HCT116 (cell line): Measurements from ENCODE around the gene PRPF6. TPM values are rescaled to one million over a fixed set of nuclear protein-coding genes. Genes with fewer than 3 reads are reported as not detected.

ENCODE experiments used
- ATAC-seq: fragments of 200-7000 bp; cut with Tn5 transposase; 2 replicates; pipeline ENCODE4 v1.9.1; 2020; ENCODE audit warnings: mild to moderate bottlenecking, moderate library complexity
- BruUV-seq: library from RNA; stranded (reverse); fragments of 400-500 nt; replicated peaks from 2 replicates; lab custom pipeline; 2021; lab: Mats Ljungman, UMichigan
- CTCF ChIA-PET: fragments of 300-600 bp; sonication (Branson Sonifier 250); formaldehyde crosslinking; loops from one replicate; lab custom pipeline; 2021; ENCODE audit warnings: antibody characterized with exemption; lab: Charles Lee
- POLR2A ChIA-PET: fragments of 300-600, 350-600 bp; sonication (Branson Sonifier 250); formaldehyde crosslinking; loops from one replicate; lab custom pipeline; 2021; ENCODE audit warnings: antibody characterized with exemption; lab: Charles Lee
- RAD21 ChIA-PET, 2 experiments: fragments of 300-600 bp; sonication (Branson Sonifier 250); formaldehyde crosslinking; loops; one replicate each; lab custom pipeline; 2023; ENCODE audit warnings: low total read pairs in 2 of 2; ENCODE audit not compliant: uncharacterized antibody in 2 of 2, unreplicated experiment in 2 of 2, low non-redundant PET in 1 of 2; lab: Charles Lee
- DNase-seq: peaks from one replicate; pipeline ENCODE4 v3.0.0-alpha.2; 2010; ENCODE audit warnings: low read depth, low spot score
- H2AFZ ChIP-seq: fragments of 200-600 bp; shearing (Covaris generic), sonication (generic); 2 replicates; pipeline ENCODE4 v1.6.1; 2017; ENCODE audit warnings: low read depth, mixed run types, mixed read lengths, antibody characterized with exemption, low read length; ENCODE audit not compliant: poor library complexity, severe bottlenecking
- H3K27ac ChIP-seq: 2 replicates; pipeline ENCODE4 v1.5.1; 2012; ENCODE audit warnings: low read depth, low read length
- H3K27me3 ChIP-seq: fragments of 200-600 bp; sonication (generic); 2 replicates; pipeline ENCODE4 v1.6.1; 2016; ENCODE audit warnings: mixed run types, low read length, mixed read lengths; ENCODE audit not compliant: insufficient read depth
- H3K36me3 ChIP-seq, 2 experiments: fragments of 200-500 bp in 1 of 2; fragments of 200-600 bp in 1 of 2; sonication (Bioruptor generic) in 1 of 2; sonication (generic) in 1 of 2; 2 replicates each; pipeline versions ENCODE4 v1.5.1 to v1.6.1; 2014 to 2016; ENCODE audit warnings: low read length in 2 of 2, inconsistent platforms in 1 of 2, mixed read lengths in 1 of 2, mixed run types in 1 of 2; ENCODE audit not compliant: insufficient read depth in 2 of 2, control insufficient read depth in 1 of 2
- H3K4me1 ChIP-seq, 2 experiments: fragments of 200-600 bp in 1 of 2; sonication (generic) in 1 of 2; 2 replicates each; pipeline versions ENCODE4 v1.5.1 to v1.6.1; 2012 to 2017; ENCODE audit warnings: low read length in 2 of 2, inconsistent platforms in 1 of 2, mild to moderate bottlenecking in 1 of 2, mixed read lengths in 1 of 2, mixed run types in 1 of 2, moderate library complexity in 1 of 2; ENCODE audit not compliant: insufficient read depth in 2 of 2, control insufficient read depth in 1 of 2
- H3K4me2 ChIP-seq: fragments of 200-600 bp; sonication (generic); 2 replicates; pipeline ENCODE4 v1.6.1; 2017; ENCODE audit warnings: mixed run types, low read length, mixed read lengths
- H3K4me3 ChIP-seq, 2 experiments: fragments of 200-600 bp in 1 of 2; sonication (generic) in 1 of 2; replicated peaks in 1 of 2; 2 replicates each; pipeline ENCODE4 v1.5.1; 2011 to 2016; ENCODE audit warnings: low read length in 2 of 2, control low read depth in 1 of 2, low read depth in 1 of 2, mild to moderate bottlenecking in 1 of 2, mixed read lengths in 1 of 2, mixed run types in 1 of 2
- H3K79me2 ChIP-seq: fragments of 200-600 bp; sonication (generic); 2 replicates; pipeline ENCODE4 v1.6.1; 2017; ENCODE audit warnings: mild to moderate bottlenecking, mixed run types, low read length, moderate library complexity, mixed read lengths; ENCODE audit not compliant: insufficient read depth
- H3K9ac ChIP-seq: fragments of 200-600 bp; sonication (generic); 2 replicates; pipeline ENCODE4 v1.6.1; 2016; ENCODE audit warnings: low read length, mixed read lengths
- H3K9me2 ChIP-seq: fragments of 200-600 bp; sonication (generic), shearing (Covaris generic); 2 replicates; pipeline ENCODE4 v1.6.1; 2017; ENCODE audit warnings: mixed run types, mild to moderate bottlenecking, moderate library complexity; ENCODE audit not compliant: insufficient read depth
- H3K9me3 ChIP-seq, 2 experiments: fragments of 200-500 bp in 1 of 2; fragments of 200-600 bp in 1 of 2; sonication (Bioruptor generic) in 1 of 2; sonication (generic) in 1 of 2; 2 replicates each; pipeline ENCODE4 v1.6.1; 2014 to 2017; ENCODE audit warnings: low read length in 2 of 2, mixed read lengths in 2 of 2, inconsistent platforms in 1 of 2, low read depth in 1 of 2, mild to moderate bottlenecking in 1 of 2, mixed run types in 1 of 2, moderate library complexity in 1 of 2; ENCODE audit not compliant: control insufficient read depth in 1 of 2, insufficient read depth in 1 of 2
- H4K20me1 ChIP-seq: fragments of 200-600 bp; sonication (generic), shearing (Covaris generic); 2 replicates; pipeline ENCODE4 v1.6.1; 2017; ENCODE audit warnings: mixed run types, mild to moderate bottlenecking, moderate library complexity; ENCODE audit not compliant: insufficient read depth
- CBX3 ChIP-seq: IDR thresholded peaks from 2 replicates; pipeline ENCODE4 v1.6.1; 2012; ENCODE audit warnings: low read depth
- EGR1 ChIP-seq: IDR thresholded peaks from 2 replicates; pipeline ENCODE4 v1.6.1; 2012; ENCODE audit warnings: low read depth
- ELF1 ChIP-seq: IDR thresholded peaks from 2 replicates; pipeline ENCODE4 v1.6.1; 2012; ENCODE audit warnings: low read depth, borderline replicate concordance
- EZH2 ChIP-seq: fragments of 200-600 bp; sonication (generic); IDR thresholded peaks from 2 replicates; pipeline ENCODE4 v1.6.1; 2017; ENCODE audit warnings: antibody characterized with exemption, mixed run types
- EZH2phosphoT487 ChIP-seq: fragments of 200-600 bp; IDR thresholded peaks from 2 replicates; pipeline ENCODE4 v1.6.1; 2018; ENCODE audit warnings: antibody characterized with exemption, borderline replicate concordance
- RAD21 ChIP-seq: IDR thresholded peaks from 2 replicates; pipeline ENCODE4 v1.6.1; 2012; ENCODE audit warnings: low read depth, mild to moderate bottlenecking
- SIN3A ChIP-seq: IDR thresholded peaks from 2 replicates; pipeline ENCODE4 v1.6.1; 2012; ENCODE audit warnings: low read depth
- ZNF274 ChIP-seq: fragments of 200-500 bp; sonication (Bioruptor generic); IDR thresholded peaks from 2 replicates; pipeline ENCODE4 v1.6.1; 2014; ENCODE audit warnings: mild to moderate bottlenecking, low read depth, low read length, inconsistent platforms
- intact Hi-C: fragments of 100-400 bp; cut with micrococcal nuclease; formaldehyde crosslinking; loops from 2 replicates; pipeline ENCODE4 v1.10.0; 2022
- total RNA-seq: library from RNA; stranded (reverse); gene quantifications from one replicate; pipeline ENCODE4 v1.2.1, GENCODE V29; 2021; ENCODE audit not compliant: unreplicated experiment
- TF ChIP-seq, protein P1 (sequence below): IDR thresholded peaks from 2 replicates; pipeline ENCODE4 v1.6.1; 2011; ENCODE audit warnings: mild to moderate bottlenecking, low read length, moderate library complexity; ENCODE audit not compliant: insufficient replicate concordance; ENCODE audit errors: extremely low read depth

PRPF6 gene
- total RNA-seq, 1 experiment from 2014 or later = 74.9 TPM

DNA sequence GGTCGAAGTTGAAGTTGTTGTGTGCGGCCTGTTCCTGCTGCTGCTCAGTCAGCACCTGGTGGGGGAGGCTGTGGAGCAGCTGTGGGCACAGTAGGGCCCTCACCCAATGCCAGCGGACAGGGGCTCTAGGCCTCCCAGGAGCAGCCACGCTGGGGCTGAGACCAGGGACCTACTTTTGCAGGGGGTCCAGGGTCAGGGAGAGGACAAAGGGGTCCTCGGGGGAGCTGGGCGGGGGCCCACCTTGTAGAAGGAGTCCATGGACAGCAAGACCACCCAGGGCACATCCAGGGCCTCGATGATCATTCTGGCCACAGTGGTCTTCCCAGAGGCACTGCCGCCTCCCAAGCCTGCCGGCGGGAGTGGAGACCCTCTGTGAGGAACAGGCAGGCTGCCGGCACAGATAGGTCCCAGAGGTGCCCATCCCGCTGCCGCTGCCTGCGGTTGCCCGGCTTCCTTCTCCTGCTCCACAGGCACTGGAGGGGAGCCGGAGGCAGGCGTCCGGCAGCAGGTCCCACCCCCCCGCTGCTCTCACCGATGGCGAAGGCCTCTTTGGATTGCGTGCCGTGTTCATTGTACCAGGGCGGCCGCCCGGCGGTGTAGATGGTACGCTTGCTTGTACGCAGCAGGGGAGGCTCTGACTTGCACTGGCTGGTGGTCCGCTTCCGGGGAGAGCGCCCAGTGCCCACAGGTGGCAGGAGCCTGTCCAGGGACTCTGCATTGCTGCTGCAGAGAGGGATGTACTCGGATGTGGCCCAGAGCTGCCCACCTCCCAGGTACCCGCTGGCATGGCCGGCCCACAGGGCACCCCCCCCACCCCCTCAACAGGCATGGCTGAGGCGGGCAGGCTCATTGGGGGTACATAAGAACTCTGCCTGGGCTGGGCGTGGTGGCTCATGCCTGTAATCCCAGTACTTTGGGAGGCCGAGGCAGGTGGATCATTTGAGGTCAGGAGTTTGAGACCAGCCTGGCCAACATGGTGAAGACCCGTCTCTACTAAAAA is 34.7 kb upstream of the PRPF6 start:
- ChIA-PET CTCF (no interaction called here), RAD21 (no interaction called here), POLR2A (no interaction called here)
- Histone ChIP-seq H3K36me3 (peaks cover 16 to 29% of the 10 kb centered on the region in 2 experiments; a peak in 2 of 4 replicates), H3K79me2 (peaks cover 61% of the 10 kb centered on the region), H3K27me3 (no peaks in the 10 kb centered on the region), H3K27ac (no peak overlapping the region), H3K9me3 (no peaks in the 10 kb centered on the region), H2AFZ (no peak overlapping the region), H3K4me2 (no peak overlapping the region), H3K9ac (no peak overlapping the region), H3K4me1 (peaks cover 11 to 29% of the 10 kb centered on the region in 2 experiments; a peak in 3 of 4 replicates), H3K9me2 (no peaks in the 10 kb centered on the region), H4K20me1 (no peaks in the 10 kb centered on the region; the same call in 1 of the 2 replicates), H3K4me3 (no peak overlapping the region)
- DNase-seq (no peak), ATAC-seq (no peak)
- TF ChIP-seq EZH2 (no peak), RAD21 (no peak), EGR1 (no peak), SIN3A (no peak), CBX3 (no peak), ELF1 (no peak), EZH2phosphoT487 (no peak), ZNF274 (no peak)
- TF ChIP-seq, protein P1, sequence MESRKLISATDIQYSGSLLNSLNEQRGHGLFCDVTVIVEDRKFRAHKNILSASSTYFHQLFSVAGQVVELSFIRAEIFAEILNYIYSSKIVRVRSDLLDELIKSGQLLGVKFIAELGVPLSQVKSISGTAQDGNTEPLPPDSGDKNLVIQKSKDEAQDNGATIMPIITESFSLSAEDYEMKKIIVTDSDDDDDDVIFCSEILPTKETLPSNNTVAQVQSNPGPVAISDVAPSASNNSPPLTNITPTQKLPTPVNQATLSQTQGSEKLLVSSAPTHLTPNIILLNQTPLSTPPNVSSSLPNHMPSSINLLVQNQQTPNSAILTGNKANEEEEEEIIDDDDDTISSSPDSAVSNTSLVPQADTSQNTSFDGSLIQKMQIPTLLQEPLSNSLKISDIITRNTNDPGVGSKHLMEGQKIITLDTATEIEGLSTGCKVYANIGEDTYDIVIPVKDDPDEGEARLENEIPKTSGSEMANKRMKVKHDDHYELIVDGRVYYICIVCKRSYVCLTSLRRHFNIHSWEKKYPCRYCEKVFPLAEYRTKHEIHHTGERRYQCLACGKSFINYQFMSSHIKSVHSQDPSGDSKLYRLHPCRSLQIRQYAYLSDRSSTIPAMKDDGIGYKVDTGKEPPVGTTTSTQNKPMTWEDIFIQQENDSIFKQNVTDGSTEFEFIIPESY = no peak
- no TSS peak for BruUV-seq
- intact Hi-C loops = no loop called here
